Kidney epithelial cell (primary cell): ENCODE data around the gene NDUFB10. TPM values are rescaled to one million over a fixed set of nuclear protein-coding genes. Genes with fewer than 3 reads are reported as not detected.

Source experiments
- DNase-seq: peaks from one replicate; pipeline ENCODE4 v3.0.0-alpha.2; 2010; ENCODE audit warnings: low read depth
- H3K27me3 ChIP-seq: 2 replicates; pipeline ENCODE4 v1.6.0; 2011; ENCODE audit warnings: low read length; ENCODE audit not compliant: control insufficient read depth, insufficient read depth
- H3K36me3 ChIP-seq: 2 replicates; pipeline ENCODE4 v1.5.1; 2011; ENCODE audit warnings: low read length; ENCODE audit not compliant: control insufficient read depth, insufficient read depth
- H3K4me3 ChIP-seq: 2 replicates; pipeline ENCODE4 v1.5.1; 2011; ENCODE audit warnings: low read depth, mild to moderate bottlenecking, control low read depth, low read length
- total RNA-seq: library from RNA; depleted of rRNA; stranded (reverse); fragments of >200 nt; gene quantifications from 2 replicates; pipeline ENCODE4 v1.2.3, GENCODE V29; 2015
- TF ChIP-seq, protein P1 (sequence below): IDR thresholded peaks from 2 replicates; pipeline ENCODE4 v1.5.1; 2011; ENCODE audit warnings: mild to moderate bottlenecking, moderate library complexity, low read length, control low read depth, inconsistent platforms; ENCODE audit not compliant: insufficient read depth, poor library complexity, severe bottlenecking

Gene NDUFB10
- total RNA-seq, 1 donor from 2014 or later, result 280 TPM

- no peaks in the 10 kb centered on the region for H3K36me3 ChIP-seq
- H3K4me3 ChIP-seq, result no peak overlapping the region
- DNase-seq, result no peak
- TF ChIP-seq, protein P1, sequence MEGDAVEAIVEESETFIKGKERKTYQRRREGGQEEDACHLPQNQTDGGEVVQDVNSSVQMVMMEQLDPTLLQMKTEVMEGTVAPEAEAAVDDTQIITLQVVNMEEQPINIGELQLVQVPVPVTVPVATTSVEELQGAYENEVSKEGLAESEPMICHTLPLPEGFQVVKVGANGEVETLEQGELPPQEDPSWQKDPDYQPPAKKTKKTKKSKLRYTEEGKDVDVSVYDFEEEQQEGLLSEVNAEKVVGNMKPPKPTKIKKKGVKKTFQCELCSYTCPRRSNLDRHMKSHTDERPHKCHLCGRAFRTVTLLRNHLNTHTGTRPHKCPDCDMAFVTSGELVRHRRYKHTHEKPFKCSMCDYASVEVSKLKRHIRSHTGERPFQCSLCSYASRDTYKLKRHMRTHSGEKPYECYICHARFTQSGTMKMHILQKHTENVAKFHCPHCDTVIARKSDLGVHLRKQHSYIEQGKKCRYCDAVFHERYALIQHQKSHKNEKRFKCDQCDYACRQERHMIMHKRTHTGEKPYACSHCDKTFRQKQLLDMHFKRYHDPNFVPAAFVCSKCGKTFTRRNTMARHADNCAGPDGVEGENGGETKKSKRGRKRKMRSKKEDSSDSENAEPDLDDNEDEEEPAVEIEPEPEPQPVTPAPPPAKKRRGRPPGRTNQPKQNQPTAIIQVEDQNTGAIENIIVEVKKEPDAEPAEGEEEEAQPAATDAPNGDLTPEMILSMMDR, result no peak
- H3K27me3 ChIP-seq, result peaks cover 57% of the 10 kb centered on the region
These were observed 45.2 kb upstream of the NDUFB10 start for GRCh38 chr16:1914084-1914608.

DNA sequence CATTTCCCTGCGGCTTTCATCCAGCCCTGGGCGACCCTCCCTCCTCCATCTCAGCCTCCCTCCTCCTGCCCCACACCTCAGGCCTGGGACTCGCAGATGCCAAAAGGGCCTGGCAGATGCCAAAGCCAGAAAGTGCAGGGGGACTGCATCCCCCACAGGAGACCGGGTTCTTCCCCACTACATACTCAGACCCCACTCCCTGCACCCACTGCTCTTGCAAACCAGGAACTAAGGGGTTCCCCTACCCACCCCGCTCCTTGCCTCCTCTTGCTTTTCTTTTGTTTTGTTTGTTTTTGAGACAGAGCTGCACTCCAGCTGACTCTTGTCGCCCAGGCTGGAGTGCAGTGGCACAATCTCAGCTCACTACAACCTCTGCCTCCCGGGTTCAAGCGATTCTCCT lies 44.4 kb upstream of the NDUFB10 start:
- H3K27me3 ChIP-seq, result peaks cover 63% of the 10 kb centered on the region
- TF ChIP-seq, protein P1, result no peak

GRCh38 chr16:1915732-1916639 lies 43.4 kb upstream of the NDUFB10 start:
- Histone ChIP-seq H3K27me3 (peaks cover 73% of the 10 kb centered on the region), H3K36me3 (no peaks in the 10 kb centered on the region), H3K4me3 (no peak overlapping the region)
- no peak for DNase-seq
- TF ChIP-seq, protein P1, result no peak

More for the DNA sequence above, 44.4 kb upstream of the NDUFB10 start:
- DNase-seq, result no peak
- Histone ChIP-seq H3K36me3 (no peaks in the 10 kb centered on the region), H3K4me3 (no peak overlapping the region)

- Histone ChIP-seq H3K27me3 (peaks cover 80% of the 10 kb centered on the region), H3K4me3 (no peak overlapping the region), H3K36me3 (no peaks in the 10 kb centered on the region)
- TF ChIP-seq, protein P1, result no peak
- DNase-seq, result no peak
These were observed 42.7 kb upstream of the NDUFB10 start for GRCh38 chr16:1916640-1916990.

GRCh38 chr16:1917056-1917664 lies 42.2 kb upstream of the NDUFB10 start:
- TF ChIP-seq, protein P1, result no peak
- no peak for DNase-seq
- Histone ChIP-seq H3K36me3 (no peaks in the 10 kb centered on the region), H3K27me3 (peaks cover 81% of the 10 kb centered on the region), H3K4me3 (no peak overlapping the region)
